CD4-positive, alpha-beta memory T cell (primary cell): Measurements from ENCODE around the gene KDM4C. TPM values are rescaled to one million over a fixed set of nuclear protein-coding genes. Genes with fewer than 3 reads are reported as not detected.

ENCODE experiments used
- CTCF ChIA-PET: fragments of 350-600 bp; sonication (Branson Sonifier 250); formaldehyde crosslinking; loops from one replicate; lab custom pipeline; 2021; ENCODE audit warnings: inconsistent platforms; ENCODE audit not compliant: partially characterized antibody; lab: Charles Lee
- POLR2A ChIA-PET: fragments of 350-600 bp; sonication (Branson Sonifier 250); formaldehyde crosslinking; loops from one replicate; lab custom pipeline; 2021; ENCODE audit not compliant: partially characterized antibody; lab: Charles Lee
- DNase-seq, 5 donors: peaks; one replicate each; pipeline versions ENCODE4 v3.0.0 to v3.0.0-alpha.2; 2020 to 2022; ENCODE audit warnings: mixed read lengths in 1 of 5
- H3K27ac ChIP-seq: one replicate; pipeline ENCODE4 v1.7.0; 2013; ENCODE audit warnings: low read depth, low read length
- H3K27me3 ChIP-seq: 2 replicates; pipeline ENCODE4 v1.7.0; 2013; ENCODE audit warnings: mild to moderate bottlenecking, low read length, moderate library complexity; ENCODE audit not compliant: insufficient read depth
- H3K36me3 ChIP-seq: 2 replicates; pipeline ENCODE4 v1.7.0; 2013; ENCODE audit warnings: mild to moderate bottlenecking, low read length, moderate library complexity; ENCODE audit not compliant: insufficient read depth
- H3K4me1 ChIP-seq: 2 replicates; pipeline ENCODE4 v1.7.0; 2013; ENCODE audit warnings: mild to moderate bottlenecking, low read length, moderate library complexity; ENCODE audit not compliant: insufficient read depth
- H3K4me3 ChIP-seq, 2 donors: one replicate each; pipeline ENCODE4 v1.7.0; 2013; ENCODE audit warnings: low read length in 2 of 2, mild to moderate bottlenecking in 1 of 2
- H3K9me3 ChIP-seq, 2 donors: one replicate each; pipeline ENCODE4 v1.7.0; 2013; ENCODE audit warnings: low read length in 2 of 2, control low read depth in 1 of 2; ENCODE audit not compliant: control insufficient read depth in 1 of 2
- H3K27ac Mint-ChIP-seq, 7 donors: one replicate each; pipeline ENCODE4 v1.8.0; 2020 to 2021; ENCODE audit warnings: mixed read lengths in 7 of 7, mild to moderate bottlenecking in 6 of 7, inconsistent platforms in 3 of 7, moderate library complexity in 3 of 7
- H3K27me3 Mint-ChIP-seq, 2 donors: one replicate each; pipeline ENCODE4 v1.8.0; 2020 to 2021; ENCODE audit warnings: mixed read lengths in 2 of 2
- H3K36me3 Mint-ChIP-seq, 2 donors: one replicate each; pipeline ENCODE4 v1.8.0; 2020 to 2021; ENCODE audit warnings: mixed read lengths in 2 of 2, inconsistent platforms in 1 of 2, mild to moderate bottlenecking in 1 of 2
- H3K4me1 Mint-ChIP-seq, 4 donors: one replicate each; pipeline ENCODE4 v1.8.0; 2020 to 2021; ENCODE audit warnings: mixed read lengths in 4 of 4, mild to moderate bottlenecking in 1 of 4
- H3K4me3 Mint-ChIP-seq, 8 donors: one replicate each; pipeline ENCODE4 v1.8.0; 2020 to 2021; ENCODE audit warnings: mixed read lengths in 8 of 8, mild to moderate bottlenecking in 7 of 8, moderate library complexity in 6 of 8, inconsistent platforms in 3 of 8
- H3K9me3 Mint-ChIP-seq, 8 donors: one replicate each; pipeline ENCODE4 v1.8.0; 2020 to 2021; ENCODE audit warnings: mixed read lengths in 8 of 8, mild to moderate bottlenecking in 5 of 8, inconsistent platforms in 3 of 8, moderate library complexity in 1 of 8
- intact Hi-C: fragments of 100-400 bp; cut with micrococcal nuclease; formaldehyde crosslinking; loops from one replicate; pipeline ENCODE4 v1.15.1; 2023
- polyA plus RNA-seq, 2 donors: library from polyadenylated mRNA; unstranded; fragments of 300-500 nt; fragmentation: Illumina TruSeq; gene quantifications; one replicate each; pipeline ENCODE4 v1.2.3, GENCODE V29; 2021
- total RNA-seq, 2 experiments: library from RNA; stranded (reverse); gene quantifications; one replicate each; pipeline ENCODE4 v1.2.3, GENCODE V29; 2021

KDM4C gene
- total and polyA plus RNA-seq, 4 experiments from 2014 or later = 36.3 to 90.7 (median 58.8) TPM

- peaks cover 27 to 50% of the 10 kb centered on the region in 2 donors for H3K36me3 Mint-ChIP-seq
- H3K27me3 Mint-ChIP-seq = no peaks in the 10 kb centered on the region
- H3K4me1 Mint-ChIP-seq = peaks cover 35 to 51% (median 40%) of the 10 kb centered on the region in 4 donors
Observed at GRCh38 chr9:6895754-6896153, 138.0 kb downstream of the KDM4C start.

GRCh38 chr9:6896562-6896961, 138.8 kb downstream of the KDM4C start:
- no peaks in the 10 kb centered on the region for H3K27me3 ChIP-seq
- ChIA-PET POLR2A (no interaction called here), CTCF (no interaction called here)
- Mint-ChIP-seq H3K36me3 (peaks cover 24 to 48% of the 10 kb centered on the region in 2 donors), H3K9me3 (no peaks in the 10 kb centered on the region), H3K27ac (peak overlapping the region in 3 of 7 donors; percentile 7 to 68 (median 68)), H3K4me1 (peaks cover 28 to 52% (median 38%) of the 10 kb centered on the region in 4 donors), H3K27me3 (no peaks in the 10 kb centered on the region), H3K4me3 (peak overlapping the region in 1 of 8 donors; percentile 14)
- H3K9me3 ChIP-seq = no peaks in the 10 kb centered on the region
- no peaks in the 10 kb centered on the region for H3K36me3 ChIP-seq
- H3K4me1 ChIP-seq = peaks cover 27% of the 10 kb centered on the region
- intact Hi-C loops = no loop called here
- no peak for DNase-seq
- H3K4me3 ChIP-seq = no peak overlapping the region
- no peak overlapping the region for H3K27ac ChIP-seq

More at GRCh38 chr9:6895754-6896153, 138.0 kb downstream of the KDM4C start:
- H3K4me3 Mint-ChIP-seq = no peak overlapping the region
- Histone ChIP-seq H3K9me3 (no peaks in the 10 kb centered on the region), H3K4me3 (no peak overlapping the region), H3K27ac (no peak overlapping the region), H3K36me3 (no peaks in the 10 kb centered on the region), H3K27me3 (no peaks in the 10 kb centered on the region), H3K4me1 (peaks cover 27% of the 10 kb centered on the region)
- DNase-seq = no peak
- H3K9me3 Mint-ChIP-seq = no peaks in the 10 kb centered on the region
- H3K27ac Mint-ChIP-seq = no peak overlapping the region
- intact Hi-C loops = no loop called here
- ChIA-PET POLR2A (no interaction called here), CTCF (no interaction called here)

DNA sequence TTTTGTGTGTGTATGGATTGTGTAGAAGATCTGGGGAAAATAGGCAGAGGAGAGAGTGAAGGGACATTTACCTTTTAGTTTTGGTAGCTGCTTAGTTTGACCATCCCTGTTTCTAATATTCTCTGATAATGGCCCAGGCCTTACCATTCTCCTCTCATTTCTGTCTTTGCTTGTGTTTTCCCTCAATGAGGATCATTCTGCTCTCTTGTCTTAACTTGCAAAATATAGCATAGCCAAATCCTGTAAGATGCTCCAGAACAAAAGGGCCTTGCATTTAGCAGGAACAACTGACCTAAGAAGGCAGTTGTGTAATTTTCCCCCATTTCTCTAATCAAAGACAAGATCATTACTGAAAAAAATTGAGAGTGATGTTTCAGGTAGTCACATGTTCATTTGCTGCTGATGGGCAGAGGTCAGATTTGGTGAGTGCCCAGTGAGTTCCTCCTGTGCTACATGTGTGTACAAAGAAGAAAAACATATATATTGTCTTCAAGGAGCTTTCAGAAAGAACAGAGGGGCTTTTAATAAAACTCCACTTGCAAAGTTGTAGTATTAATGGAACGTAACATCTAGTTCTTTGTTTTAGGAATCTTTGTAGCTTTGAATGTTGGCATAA, 139.5 kb downstream of the KDM4C start:
- CTCF ChIA-PET = interaction anchor here (1.3 kb wide), 1 partner anchor 8 kb away, joined by 3 read pairs; no protein-coding TSS in a partner anchor
- peaks cover 33 to 57% (median 41%) of the 10 kb centered on the region in 4 donors for H3K4me1 Mint-ChIP-seq

GRCh38 chr9:6897898-6898302, 140.1 kb downstream of the KDM4C start:
- H3K4me3 Mint-ChIP-seq = no peak overlapping the region
- H3K9me3 ChIP-seq = no peaks in the 10 kb centered on the region
- CTCF ChIA-PET = interaction anchor here (1.3 kb wide), 1 partner anchor 9 kb away, joined by 3 read pairs; no protein-coding TSS in a partner anchor
- H3K4me1 Mint-ChIP-seq = peaks cover 38 to 61% (median 44%) of the 10 kb centered on the region in 4 donors
- H3K27me3 ChIP-seq = no peaks in the 10 kb centered on the region
- H3K4me3 ChIP-seq = no peak overlapping the region
- H3K27ac Mint-ChIP-seq = no peak overlapping the region
- no peaks in the 10 kb centered on the region for H3K36me3 ChIP-seq
- DNase-seq = no peak
- H3K36me3 Mint-ChIP-seq = peaks cover 29 to 52% of the 10 kb centered on the region in 2 donors
- no peaks in the 10 kb centered on the region for H3K9me3 Mint-ChIP-seq
- H3K27me3 Mint-ChIP-seq = no peaks in the 10 kb centered on the region
- intact Hi-C loops = no loop called here
- H3K27ac ChIP-seq = no peak overlapping the region
- H3K4me1 ChIP-seq = peaks cover 25% of the 10 kb centered on the region
- POLR2A ChIA-PET = no interaction called here

More for the DNA sequence above, 139.5 kb downstream of the KDM4C start:
- POLR2A ChIA-PET = no interaction called here
- no peaks in the 10 kb centered on the region for H3K27me3 ChIP-seq
- Mint-ChIP-seq H3K36me3 (peaks cover 25 to 50% of the 10 kb centered on the region in 2 donors), H3K4me3 (no peak overlapping the region), H3K27ac (peak overlapping the region in 1 of 7 donors; percentile 47), H3K27me3 (no peaks in the 10 kb centered on the region), H3K9me3 (no peaks in the 10 kb centered on the region)
- no peak for DNase-seq
- no peak overlapping the region for H3K4me3 ChIP-seq
- intact Hi-C loops = no loop called here
- no peaks in the 10 kb centered on the region for H3K36me3 ChIP-seq
- H3K4me1 ChIP-seq = peaks cover 27% of the 10 kb centered on the region
- H3K9me3 ChIP-seq = no peaks in the 10 kb centered on the region
- no peak overlapping the region for H3K27ac ChIP-seq

GRCh38 chr9:6899274-6899673, 141.5 kb downstream of the KDM4C start:
- ChIA-PET POLR2A (no interaction called here), CTCF (no interaction called here)
- intact Hi-C loops = no loop called here
- Histone ChIP-seq H3K27me3 (no peaks in the 10 kb centered on the region), H3K27ac (no peak overlapping the region), H3K9me3 (no peaks in the 10 kb centered on the region), H3K4me3 (no peak overlapping the region), H3K4me1 (peaks cover 11% of the 10 kb centered on the region), H3K36me3 (no peaks in the 10 kb centered on the region)
- no peaks in the 10 kb centered on the region for H3K27me3 Mint-ChIP-seq
- no peak overlapping the region for H3K4me3 Mint-ChIP-seq
- no peak for DNase-seq
- H3K9me3 Mint-ChIP-seq = no peaks in the 10 kb centered on the region
- H3K27ac Mint-ChIP-seq = peak overlapping the region in 1 of 7 donors; percentile 46
- H3K36me3 Mint-ChIP-seq = peaks cover 23 to 42% of the 10 kb centered on the region in 2 donors
- peaks cover 25 to 49% (median 34%) of the 10 kb centered on the region in 4 donors for H3K4me1 Mint-ChIP-seq

- Histone ChIP-seq H3K4me1 (peaks cover 5% of the 10 kb centered on the region), H3K36me3 (no peaks in the 10 kb centered on the region), H3K9me3 (no peaks in the 10 kb centered on the region), H3K4me3 (no peak overlapping the region), H3K27me3 (no peaks in the 10 kb centered on the region), H3K27ac (no peak overlapping the region)
- Mint-ChIP-seq H3K36me3 (peaks cover 23 to 40% of the 10 kb centered on the region in 2 donors), H3K27me3 (no peaks in the 10 kb centered on the region), H3K4me3 (peak overlapping the region in 1 of 8 donors; percentile 6), H3K27ac (peak overlapping the region in 1 of 7 donors; percentile 19), H3K4me1 (peaks cover 23 to 40% (median 26%) of the 10 kb centered on the region in 4 donors), H3K9me3 (no peaks in the 10 kb centered on the region)
- intact Hi-C loops = no loop called here
- no peak for DNase-seq
- ChIA-PET POLR2A (interaction anchor here (1.3 kb wide), 1 partner anchor 10 kb away, joined by 3 read pairs; no protein-coding TSS in a partner anchor), CTCF (interaction anchor here (0.6 kb wide), 2 partner anchors 74 to 146 kb away, joined by 3 read pairs; no protein-coding TSS in a partner anchor)
Observed at GRCh38 chr9:6900440-6900883, 142.7 kb downstream of the KDM4C start.

DNA sequence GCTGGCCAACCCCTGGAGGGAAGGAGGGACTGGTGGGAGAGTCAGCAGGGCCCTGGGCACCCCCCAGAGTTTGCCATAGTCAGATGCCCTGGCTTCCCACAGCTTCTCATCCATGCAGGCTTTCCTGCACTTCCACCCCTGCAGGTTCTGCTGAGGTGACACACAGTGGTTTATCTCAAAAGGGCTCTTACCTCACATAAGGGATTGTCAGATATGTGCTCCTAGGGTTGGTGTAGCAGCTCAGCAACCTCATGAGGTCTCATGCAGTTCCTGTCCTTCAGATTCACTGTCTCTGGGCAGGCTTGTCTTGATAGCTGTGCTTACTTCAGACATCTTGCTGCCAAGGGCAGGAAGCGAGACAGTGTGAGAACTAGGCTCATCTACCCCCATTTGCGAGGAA, 143.4 kb downstream of the KDM4C start:
- Histone ChIP-seq H3K9me3 (no peaks in the 10 kb centered on the region), H3K4me3 (no peak overlapping the region), H3K36me3 (no peaks in the 10 kb centered on the region), H3K4me1 (peaks cover 5% of the 10 kb centered on the region), H3K27me3 (no peaks in the 10 kb centered on the region), H3K27ac (no peak overlapping the region)
- peak overlapping the region in 2 of 7 donors; percentile 0 to 34 for H3K27ac Mint-ChIP-seq
- H3K4me1 Mint-ChIP-seq = peaks cover 21 to 39% (median 26%) of the 10 kb centered on the region in 4 donors
- no peak overlapping the region for H3K4me3 Mint-ChIP-seq
- ChIA-PET CTCF (no interaction called here), POLR2A (interaction anchor here (1.3 kb wide), 1 partner anchor 11 kb away, joined by 3 read pairs; no protein-coding TSS in a partner anchor)
- DNase-seq = no peak
- H3K27me3 Mint-ChIP-seq = no peaks in the 10 kb centered on the region
- no peaks in the 10 kb centered on the region for H3K9me3 Mint-ChIP-seq
- H3K36me3 Mint-ChIP-seq = peaks cover 23 to 41% of the 10 kb centered on the region in 2 donors
- intact Hi-C loops = no loop called here
